NCI-H1105 (cell line): ENCODE data around the gene DYNC2LI1.
A peak's percentile ranks its signal among the peaks of the same experiment; 100 is the strongest.
"Not testable (repeated sequence)": the region's sequence is repeated elsewhere in the genome, so short reads cannot be mapped to it uniquely, and the experiment has no call there.

Source experiments
- DNase-seq: peaks from one replicate; lab custom pipeline; 2025; lab: John Stamatoyannopoulos, UW

DYNC2LI1 gene

GRCh38 chr2:43773876-43774613, at the start of gene DYNC2LI1:
DYNC2LI1 (plus strand) TSS chr2:43774039; CDS start chr2:43774139, 100 bp downstream.
- DNase-seq = peak; percentile 84

- no peak for DNase-seq
Observed at GRCh38 chr2:43724728-43725526, 48.9 kb upstream of the DYNC2LI1 start.

GRCh38 chr2:43725711-43726246, 48.1 kb upstream of the DYNC2LI1 start:
- no peak for DNase-seq

GRCh38 chr2:43726961-43727633, 46.7 kb upstream of the DYNC2LI1 start:
- DNase-seq = not testable (repeated sequence)

GRCh38 chr2:43727634-43728014, 46.2 kb upstream of the DYNC2LI1 start:
- DNase-seq = no peak

- DNase-seq = no peak
Observed at GRCh38 chr2:43729491-43730174, 44.2 kb upstream of the DYNC2LI1 start.

- DNase-seq = no peak
Observed at GRCh38 chr2:43731211-43731610, 42.6 kb upstream of the DYNC2LI1 start.

GRCh38 chr2:43736637-43737036, 37.2 kb upstream of the DYNC2LI1 start:
- no peak for DNase-seq

GRCh38 chr2:43737097-43737854, 36.6 kb upstream of the DYNC2LI1 start:
- DNase-seq = no peak

GRCh38 chr2:43737855-43738254, 36.0 kb upstream of the DYNC2LI1 start:
- DNase-seq = no peak

GRCh38 chr2:43738257-43738656, 35.6 kb upstream of the DYNC2LI1 start:
- DNase-seq = no peak

GRCh38 chr2:43743706-43744105, 30.1 kb upstream of the DYNC2LI1 start:
- DNase-seq = no peak

GRCh38 chr2:43745457-43745856, 28.4 kb upstream of the DYNC2LI1 start:
- DNase-seq = no peak

- no peak for DNase-seq
Observed at GRCh38 chr2:43748333-43748732, 25.5 kb upstream of the DYNC2LI1 start.

- DNase-seq = no peak
Observed at GRCh38 chr2:43749583-43749982, 24.3 kb upstream of the DYNC2LI1 start.

GRCh38 chr2:43751476-43751990, 22.3 kb upstream of the DYNC2LI1 start:
- DNase-seq = no peak

- DNase-seq = no peak
Observed at GRCh38 chr2:43752302-43752701, 21.5 kb upstream of the DYNC2LI1 start.

GRCh38 chr2:43754180-43754579, 19.7 kb upstream of the DYNC2LI1 start:
- DNase-seq = no peak

- DNase-seq = no peak
Observed at GRCh38 chr2:43758739-43759138, 15.1 kb upstream of the DYNC2LI1 start.

GRCh38 chr2:43759195-43759594, 14.6 kb upstream of the DYNC2LI1 start:
- DNase-seq = no peak

GRCh38 chr2:43762286-43762685, 11.6 kb upstream of the DYNC2LI1 start:
- no peak for DNase-seq
